GM23338 (cell line): ENCODE data around the gene PLEKHG4B. TPM values are rescaled to one million over a fixed set of nuclear protein-coding genes. Genes with fewer than 3 reads are reported as not detected.

Experiments used
- ATAC-seq: fragments of 200-7000 bp; cut with Tn5 transposase; 3 replicates; pipeline ENCODE4 v1.9.1; 2020
- DNase-seq: peaks from one replicate; pipeline ENCODE4 v3.0.0-alpha.2; 2015; ENCODE audit warnings: low spot score
- H2AFZ ChIP-seq: fragments of 200-600 bp; sonication (generic); 2 replicates; pipeline ENCODE4 v1.8.0; 2016; ENCODE audit warnings: antibody characterized with exemption, mild to moderate bottlenecking, moderate library complexity
- H3F3A ChIP-seq: fragments of 200-600 bp; sonication (generic); replicated peaks from 2 replicates; pipeline ENCODE4 v1.8.0; 2017; ENCODE audit warnings: antibody characterized with exemption, mixed run types, low read depth
- H3K27ac ChIP-seq: fragments of 200-600 bp; sonication (generic); 2 replicates; pipeline ENCODE4 v1.6.1; 2016; ENCODE audit warnings: low read depth
- H3K27me3 ChIP-seq: fragments of 200-600 bp; sonication (generic); 2 replicates; pipeline ENCODE4 v1.8.0; 2016; ENCODE audit warnings: mild to moderate bottlenecking, mixed run types, moderate library complexity; ENCODE audit not compliant: insufficient read depth
- H3K36me3 ChIP-seq: fragments of 200-600 bp; sonication (generic); 2 replicates; pipeline ENCODE4 v1.8.0; 2016; ENCODE audit warnings: mild to moderate bottlenecking; ENCODE audit not compliant: insufficient read depth
- H3K4me1 ChIP-seq: fragments of 200-600 bp; sonication (generic); 2 replicates; pipeline ENCODE4 v1.8.0; 2016; ENCODE audit warnings: mild to moderate bottlenecking, moderate library complexity; ENCODE audit not compliant: insufficient read depth
- H3K4me2 ChIP-seq: fragments of 200-600 bp; sonication (generic); 2 replicates; pipeline ENCODE4 v1.7.1; 2017; ENCODE audit warnings: mixed run types
- H3K4me3 ChIP-seq: fragments of 200-600 bp; sonication (generic); 2 replicates; pipeline ENCODE4 v1.6.1; 2016; ENCODE audit warnings: mixed run types
- H3K79me2 ChIP-seq: fragments of 200-600 bp; sonication (generic); replicated peaks from 2 replicates; pipeline ENCODE4 v1.8.0; 2017; ENCODE audit warnings: mild to moderate bottlenecking; ENCODE audit not compliant: insufficient read depth
- H3K9me2 ChIP-seq: fragments of 200-600 bp; sonication (generic); 2 replicates; pipeline ENCODE4 v1.8.0; 2017; ENCODE audit not compliant: insufficient read depth
- H4K20me1 ChIP-seq: fragments of 200-600 bp; sonication (generic); replicated peaks from 2 replicates; pipeline ENCODE4 v1.8.0; 2017; ENCODE audit warnings: mild to moderate bottlenecking; ENCODE audit not compliant: insufficient read depth
- H3K27ac Mint-ChIP-seq: 2 replicates; pipeline ENCODE4 v1.8.0; 2020; ENCODE audit warnings: inconsistent platforms, mild to moderate bottlenecking, moderate library complexity, mixed read lengths
- H3K27me3 Mint-ChIP-seq: 3 replicates; pipeline ENCODE4 v1.8.0; 2022; ENCODE audit warnings: low read depth, mild to moderate bottlenecking, moderate library complexity, mixed read lengths, inconsistent platforms; ENCODE audit not compliant: insufficient read depth, poor library complexity
- H3K36me3 Mint-ChIP-seq: 3 replicates; pipeline ENCODE4 v1.8.0; 2021; ENCODE audit warnings: low read depth, mild to moderate bottlenecking, inconsistent platforms, moderate library complexity, mixed read lengths
- H3K4me1 Mint-ChIP-seq: 3 replicates; pipeline ENCODE4 v1.8.0; 2020; ENCODE audit warnings: mild to moderate bottlenecking, inconsistent platforms, mixed read lengths
- H3K4me3 Mint-ChIP-seq: 3 replicates; pipeline ENCODE4 v1.8.0; 2021; ENCODE audit warnings: moderate library complexity, mild to moderate bottlenecking, inconsistent platforms, mixed read lengths
- H3K9me3 Mint-ChIP-seq: 3 replicates; pipeline ENCODE4 v1.8.0; 2020; ENCODE audit warnings: moderate library complexity, mild to moderate bottlenecking, inconsistent platforms, mixed read lengths
- CREB1 ChIP-seq: fragments of 250-450 bp; sonication (Bioruptor Pico); IDR thresholded peaks from 2 replicates; pipeline ENCODE4 v1.5.0; 2020; ENCODE audit warnings: low read depth, mild to moderate bottlenecking, moderate library complexity
- CTCF ChIP-seq, 2 experiments: fragments of 200-600 bp in 1 of 2; sonication (generic) in 1 of 2; conservative IDR thresholded peaks; 2 replicates each; pipeline versions ENCODE4 v1.5.1 to v1.6.1; 2016 to 2017; ENCODE audit warnings: antibody characterized with exemption in 2 of 2, low read depth in 2 of 2, mild to moderate bottlenecking in 2 of 2, moderate library complexity in 1 of 2
- ETS1 ChIP-seq: IDR thresholded peaks from 2 replicates; pipeline ENCODE4 v1.6.1; 2016; ENCODE audit warnings: antibody characterized with exemption
- EZH2 ChIP-seq: fragments of 200-600 bp; sonication (generic); IDR thresholded peaks from one replicate; pipeline ENCODE4 v1.8.0; 2017; ENCODE audit warnings: antibody characterized with exemption, mild to moderate bottlenecking, low read depth; ENCODE audit not compliant: unreplicated experiment
- JUNB ChIP-seq: IDR thresholded peaks from one replicate; pipeline ENCODE4 v1.6.1; 2016; ENCODE audit warnings: antibody characterized with exemption; ENCODE audit not compliant: unreplicated experiment
- NANOG ChIP-seq: IDR thresholded peaks from 2 replicates; pipeline ENCODE4 v1.6.1; 2016; ENCODE audit warnings: antibody characterized with exemption, borderline replicate concordance
- POLR2AphosphoS5 ChIP-seq: IDR thresholded peaks from 2 replicates; pipeline ENCODE4 v1.6.1; 2016; ENCODE audit warnings: antibody characterized with exemption, low read depth
- REST ChIP-seq: IDR thresholded peaks from one replicate; pipeline ENCODE4 v1.6.1; 2018; ENCODE audit warnings: antibody characterized with exemption; ENCODE audit not compliant: unreplicated experiment
- polyA plus RNA-seq: library from polyadenylated mRNA; unstranded; fragments of >200 nt; fragmentation: Nextera tagmentation; extraction: Ambion mirVana; gene quantifications from 2 replicates; pipeline ENCODE4 v1.2.1, GENCODE V29; 2016
- total RNA-seq: library from RNA; depleted of rRNA; stranded (reverse); fragments of >200 nt; shearing (Covaris generic); gene quantifications from 2 replicates; pipeline ENCODE4 v1.2.3, GENCODE V29; 2014

The PLEKHG4B gene
- total and polyA plus RNA-seq, 2 experiments from 2014 or later = 33.5 to 54.8 TPM

DNA sequence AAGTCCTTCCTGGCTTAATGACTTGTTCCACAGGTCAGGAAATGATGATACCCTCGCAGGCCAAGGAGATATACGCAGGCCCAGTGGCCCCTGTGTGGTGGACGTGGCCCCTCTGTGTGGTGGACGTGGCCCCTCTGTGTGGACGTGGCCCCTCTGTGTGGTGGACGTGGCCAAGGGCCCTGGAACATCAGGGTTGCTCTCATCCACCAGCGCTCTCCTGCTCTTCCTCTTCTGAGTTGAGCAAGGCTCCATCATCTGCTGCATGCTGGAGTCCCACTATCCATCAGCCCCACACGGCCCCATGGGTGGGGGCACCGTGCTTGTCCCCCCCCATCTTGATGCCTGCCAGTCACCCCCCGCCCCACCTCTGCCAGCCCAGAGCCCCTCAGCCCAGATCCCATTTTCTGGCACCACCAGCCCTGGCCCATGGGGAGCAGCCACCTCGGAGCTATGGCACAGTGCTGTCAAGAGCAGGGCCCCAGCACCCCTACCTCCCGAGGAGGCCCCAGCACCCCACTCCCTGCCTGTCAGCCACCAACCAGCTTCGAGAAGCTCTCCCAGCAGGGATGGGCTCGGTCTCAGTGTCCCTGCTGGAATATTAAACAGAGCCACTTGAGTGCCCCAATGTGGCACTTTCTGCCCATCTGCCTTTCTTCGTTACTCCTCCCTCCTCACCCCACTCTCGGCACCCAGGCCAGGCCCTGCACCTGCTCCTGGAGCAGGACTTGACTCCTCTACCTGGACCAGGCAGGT is 107.4 kb downstream of the PLEKHG4B start:
- H2AFZ ChIP-seq = no peak overlapping the region
- no peaks in the 10 kb centered on the region for H3K9me3 Mint-ChIP-seq
- H3K27me3 Mint-ChIP-seq = peaks cover 13% of the 10 kb centered on the region
- peaks cover 3% of the 10 kb centered on the region; the same call in 1 of the 2 replicates for H3F3A ChIP-seq
- ATAC-seq (no peak), DNase-seq (no peak)
- no peak overlapping the region for H3K27ac ChIP-seq
- H3K27me3 ChIP-seq = no peaks in the 10 kb centered on the region
- no peak overlapping the region for H3K4me3 ChIP-seq
- no peak overlapping the region for H3K27ac Mint-ChIP-seq
- H3K4me1 Mint-ChIP-seq = peaks cover 19% of the 10 kb centered on the region
- no peaks in the 10 kb centered on the region; the same call in 1 of the 2 replicates for H3K4me1 ChIP-seq
- TF ChIP-seq ETS1 = no peak
- no peak for TF ChIP-seq CTCF (conservative IDR thresholded peaks at IDR 0.05; ENCODE audit: low read depth in 2 of 2)
- no peak for TF ChIP-seq CREB1 (CRISPR knock-in tag)
- TF ChIP-seq JUNB = no peak
- TF ChIP-seq EZH2 = no peak
- no peak for TF ChIP-seq NANOG
- TF ChIP-seq REST = no peak
- TF ChIP-seq POLR2AphosphoS5 = no peak
- peaks cover 15% of the 10 kb centered on the region for H3K36me3 Mint-ChIP-seq
- H3K9me2 ChIP-seq = no peaks in the 10 kb centered on the region
- no peaks in the 10 kb centered on the region for H3K36me3 ChIP-seq
- H3K79me2 ChIP-seq = no peaks in the 10 kb centered on the region; the same call in 1 of the 2 replicates
- no peak overlapping the region for H3K4me2 ChIP-seq
- peaks cover 2% of the 10 kb centered on the region; the same call in 1 of the 2 replicates for H4K20me1 ChIP-seq
- H3K4me3 Mint-ChIP-seq = no peak overlapping the region
